HG02840 (cell line): ENCODE data around the gene FIGN.

Experiments used
- ATAC-seq: cut with Tn5 transposase; IDR thresholded peaks from one replicate; pipeline ENCODE4 v1.9.1; 2021; ENCODE audit warnings: mild to moderate bottlenecking, moderate library complexity, moderate number of reproducible peaks; ENCODE audit not compliant: unreplicated experiment, low FRiP score

The FIGN gene

DNA sequence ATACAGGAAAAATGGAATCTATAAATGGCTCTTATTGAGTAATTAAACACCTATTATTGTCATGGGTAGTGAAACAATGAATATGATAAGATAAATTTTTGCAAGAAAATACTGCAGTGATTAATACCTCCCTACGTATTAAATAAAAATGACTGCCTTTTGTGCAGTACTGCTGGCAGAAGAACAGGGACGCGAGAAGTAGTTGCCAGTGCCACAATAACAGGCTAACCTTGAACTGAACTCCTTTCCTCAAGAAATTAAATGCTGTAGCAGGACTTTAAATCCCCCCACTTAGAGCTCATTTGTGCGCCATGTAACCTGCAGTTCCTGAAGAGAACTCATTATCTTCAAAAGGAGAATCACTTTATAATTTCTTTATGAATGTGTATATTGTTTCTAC, 24.6 kb downstream of the FIGN start:
- ATAC-seq, result no peak

DNA sequence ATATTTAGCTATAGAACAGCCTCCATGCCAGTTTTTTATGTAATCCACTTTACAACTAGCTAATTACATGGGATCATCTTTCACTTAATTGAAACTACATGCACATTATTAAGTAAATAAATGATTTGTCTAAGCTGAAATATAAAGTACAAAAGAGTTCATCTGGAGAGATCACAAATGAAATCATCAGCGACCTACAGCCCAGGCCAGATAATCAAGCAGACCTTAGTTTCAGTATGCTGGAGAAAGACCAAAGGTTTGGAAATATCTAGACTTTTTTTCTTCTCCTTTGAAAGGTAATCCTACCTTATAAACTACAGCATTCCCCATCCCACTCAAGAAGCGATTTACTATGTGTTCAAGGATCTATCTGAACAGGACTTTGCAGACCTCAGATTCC, 26.5 kb downstream of the FIGN start:
- ATAC-seq, result no peak

DNA sequence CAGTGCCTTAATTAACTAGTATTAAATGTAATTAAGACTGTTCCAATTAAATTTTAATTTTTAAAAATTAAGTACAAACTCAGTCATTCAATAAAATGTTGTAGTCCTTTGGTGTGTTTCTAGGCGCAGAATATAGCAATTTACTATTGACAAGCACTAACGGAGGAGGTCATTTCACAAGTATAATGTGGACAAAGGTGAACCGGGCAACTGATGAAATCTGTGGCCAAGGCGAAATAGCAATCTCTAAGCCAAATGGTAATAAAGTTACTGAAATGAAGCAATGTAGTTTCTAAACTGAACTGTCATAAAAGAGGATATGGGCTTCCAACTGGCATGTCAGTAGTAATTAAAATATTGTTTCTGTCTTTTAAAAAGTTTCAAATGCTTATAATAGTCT, 27.5 kb downstream of the FIGN start:
- ATAC-seq, result no peak

- no peak for ATAC-seq
These were observed 32.4 kb downstream of the FIGN start for GRCh38 chr2:163703386-163703785.

- ATAC-seq, result no peak
These were observed 34.2 kb downstream of the FIGN start for GRCh38 chr2:163701399-163702195.

- ATAC-seq, result no peak
These were observed 37.0 kb downstream of the FIGN start for GRCh38 chr2:163698857-163699256.

DNA sequence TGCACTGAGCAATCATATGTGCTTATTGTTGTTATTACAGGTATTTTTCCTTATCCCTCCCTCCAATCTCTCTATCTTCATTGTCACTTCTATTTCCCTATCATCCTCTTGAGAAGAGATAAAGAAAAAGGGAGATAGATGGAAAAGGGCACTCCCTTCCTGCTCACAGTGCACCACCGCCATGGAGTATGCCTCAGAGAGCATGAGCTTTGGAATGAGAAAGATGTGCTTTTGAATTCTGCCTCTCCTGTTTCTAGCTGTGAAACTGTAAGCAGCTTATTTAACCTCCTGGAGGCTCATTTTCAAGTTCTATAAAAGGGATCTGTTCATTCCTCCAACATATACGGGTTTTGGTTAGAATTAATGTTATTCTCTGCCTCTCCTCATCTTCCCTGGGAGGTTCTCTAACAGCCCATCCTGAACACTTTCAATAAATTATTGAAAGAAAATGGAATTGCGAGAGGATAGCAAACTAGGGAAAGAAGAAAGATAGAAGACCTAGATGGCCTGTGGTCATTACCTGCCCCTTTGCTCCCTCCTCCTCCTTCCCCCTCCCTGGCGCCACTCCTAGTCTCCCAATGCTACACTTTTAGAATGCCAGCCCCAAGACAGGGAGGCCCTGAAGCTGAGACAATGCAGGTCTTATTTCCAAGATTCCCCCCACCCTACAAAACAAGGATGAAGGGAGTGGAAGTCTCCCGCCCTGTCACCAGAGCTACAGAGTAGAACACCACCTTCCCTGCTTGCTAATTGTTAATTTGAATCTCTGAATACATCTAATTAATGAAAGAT, 37.8 kb downstream of the FIGN start:
- ATAC-seq, result no peak

DNA sequence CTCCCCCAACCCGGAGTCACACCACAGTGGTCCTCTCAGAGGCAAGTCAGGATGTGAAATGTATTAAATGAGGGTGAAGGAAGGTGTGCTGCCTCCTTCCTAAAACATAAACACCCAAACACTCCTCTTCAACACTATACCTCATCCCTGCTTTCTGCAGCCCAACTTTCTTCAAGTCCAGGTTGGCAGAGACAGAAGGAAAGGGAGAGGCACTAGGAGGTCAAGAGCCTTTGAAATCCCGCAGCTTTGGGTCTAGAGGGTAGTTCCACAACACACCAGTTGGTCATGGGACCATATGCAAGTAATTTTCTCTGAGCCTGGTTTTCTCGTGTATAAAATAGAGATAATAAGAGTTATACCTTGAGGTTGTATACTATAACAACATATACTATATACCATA, 38.4 kb downstream of the FIGN start:
- no peak for ATAC-seq

DNA sequence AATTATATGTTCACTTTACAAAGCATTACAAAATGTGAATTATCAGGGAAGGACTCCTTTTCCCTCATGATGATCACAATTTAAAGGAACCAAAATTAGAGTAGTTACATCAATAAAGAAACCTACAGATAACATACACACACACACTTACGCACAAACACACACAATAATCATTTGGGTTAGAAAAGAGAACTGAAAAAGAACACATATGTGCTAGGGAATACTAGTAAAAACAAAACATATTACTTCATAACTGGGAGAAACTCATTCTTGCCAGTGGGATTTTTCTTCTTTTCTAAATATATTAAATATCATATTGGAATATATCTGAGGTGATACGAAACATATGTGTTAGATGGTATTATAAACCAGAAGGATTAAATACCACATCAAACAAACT, 42.3 kb downstream of the FIGN start:
- no peak for ATAC-seq

DNA sequence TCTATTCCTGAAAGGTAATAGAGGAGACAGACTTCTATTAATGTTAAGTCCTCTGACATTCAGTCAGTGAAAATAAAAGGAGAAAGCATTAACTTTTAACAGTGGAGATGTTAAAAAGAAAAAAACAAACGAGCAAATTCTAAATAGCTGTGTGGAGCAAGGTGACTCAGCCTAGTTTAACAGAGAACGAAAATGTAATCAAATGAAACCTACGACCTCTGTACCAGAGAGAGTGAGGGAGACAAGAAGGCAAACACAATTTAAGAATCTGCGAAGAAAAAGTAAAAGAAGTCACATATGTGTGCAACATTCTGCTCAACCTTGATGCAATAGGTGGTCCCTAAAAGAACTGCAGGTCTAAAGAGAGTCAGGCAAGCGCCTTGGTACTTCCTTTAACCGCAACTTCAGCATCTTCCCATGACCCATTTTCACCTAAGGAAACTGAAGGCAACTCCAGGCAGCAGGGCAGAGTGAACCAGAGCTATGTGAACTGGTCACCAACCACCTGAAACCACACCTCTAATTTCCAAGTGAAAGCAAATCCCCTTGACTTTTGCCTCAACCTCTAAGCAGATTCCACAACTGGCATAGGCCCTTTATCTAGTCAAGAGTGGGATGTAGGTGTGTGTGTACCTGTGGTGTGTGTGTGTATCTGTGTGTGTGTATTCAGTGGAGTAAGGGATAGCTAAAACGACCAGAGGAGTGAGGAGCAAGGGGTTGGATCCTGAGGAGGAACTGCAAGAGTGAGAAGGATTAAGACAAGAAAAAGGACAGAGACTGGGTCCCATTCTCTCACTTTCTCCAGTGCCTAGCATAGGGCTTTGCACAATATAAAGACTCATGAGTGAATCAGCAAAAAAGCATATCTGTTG, 43.0 kb downstream of the FIGN start:
- no peak for ATAC-seq

- no peak for ATAC-seq
These were observed 43.7 kb downstream of the FIGN start for GRCh38 chr2:163692081-163692480.

DNA sequence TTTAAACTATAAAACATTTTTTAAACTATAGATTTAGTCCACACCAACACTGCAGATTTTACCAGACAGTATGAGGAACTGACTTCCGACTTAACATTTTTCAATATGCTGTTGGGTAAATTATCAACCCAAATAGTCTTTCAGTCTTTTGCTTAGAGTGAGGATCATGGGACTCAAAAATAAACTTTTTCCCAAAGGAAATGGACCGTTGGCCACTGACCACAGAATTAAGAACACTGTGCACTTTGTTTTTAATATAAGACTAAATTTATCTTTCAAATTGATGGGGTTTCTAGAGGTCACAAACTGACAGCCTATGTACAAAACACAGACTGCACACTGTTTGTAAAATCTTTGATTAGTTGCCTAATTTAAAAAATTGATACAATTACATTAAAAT, 44.9 kb downstream of the FIGN start:
- ATAC-seq, result no peak

- ATAC-seq, result no peak
These were observed 48.6 kb downstream of the FIGN start for GRCh38 chr2:163687217-163687616.

DNA sequence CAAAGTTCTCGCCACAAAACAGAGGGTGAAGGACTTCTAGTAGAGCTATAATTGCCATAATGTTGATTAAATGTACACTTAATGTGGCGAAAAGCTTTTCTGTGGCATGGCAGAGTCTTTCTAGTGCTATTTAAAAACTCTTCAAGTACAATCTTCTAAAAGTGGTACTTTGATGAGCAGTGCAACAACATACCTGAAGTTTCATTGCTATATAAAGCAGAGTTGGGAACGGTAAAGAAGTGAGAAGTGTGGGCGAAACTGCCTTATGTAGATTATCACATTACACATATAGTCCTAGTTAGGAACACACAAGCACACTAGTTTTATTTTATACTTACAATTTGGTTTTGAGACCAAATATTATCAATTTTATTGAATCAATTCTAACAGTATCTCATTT, 49.5 kb downstream of the FIGN start:
- no peak for ATAC-seq

DNA sequence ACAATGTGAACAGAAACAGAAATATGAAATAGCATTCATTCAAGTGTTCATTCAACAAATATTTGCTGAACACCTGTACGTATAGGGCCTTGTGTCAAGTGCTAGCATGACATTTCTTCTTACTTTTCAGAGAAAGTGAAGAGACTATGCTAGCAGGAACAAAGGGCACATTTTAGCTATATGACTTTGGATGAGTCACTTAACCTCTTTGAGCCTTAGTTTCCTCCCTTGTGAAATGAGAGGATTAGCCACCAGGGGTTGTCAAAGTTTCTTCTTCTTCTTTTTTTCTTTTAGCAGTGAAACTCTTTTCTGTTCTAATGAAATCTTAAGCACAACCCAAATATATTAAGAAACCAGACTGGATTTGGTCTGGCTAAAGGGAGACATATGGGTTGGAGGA, 53.1 kb downstream of the FIGN start:
- ATAC-seq, result no peak

GRCh38 chr2:163681745-163682144, 54.1 kb downstream of the FIGN start:
- no peak for ATAC-seq

- no peak for ATAC-seq
These were observed 60.4 kb downstream of the FIGN start for GRCh38 chr2:163675388-163675787.

- no peak for ATAC-seq
These were observed 62.3 kb downstream of the FIGN start for GRCh38 chr2:163673522-163673921.

DNA sequence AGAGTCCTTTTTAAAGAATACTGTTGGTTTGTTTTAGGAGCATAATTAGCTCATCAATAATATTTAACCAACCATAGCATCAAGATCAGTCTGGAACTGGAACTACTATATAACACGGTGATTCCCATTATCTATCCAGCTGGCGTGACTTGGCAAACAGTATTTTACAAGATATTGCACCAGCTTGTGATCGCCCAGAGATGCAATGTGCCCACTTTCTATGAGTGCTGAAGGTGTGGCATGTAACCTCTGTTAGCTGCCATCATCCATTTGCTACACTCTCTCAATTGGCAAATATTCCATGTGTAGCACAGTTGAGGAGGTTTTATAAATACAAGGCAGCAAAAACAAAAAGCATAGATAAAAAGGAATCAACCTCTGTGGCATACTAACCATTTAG, 64.9 kb downstream of the FIGN start:
- ATAC-seq, result no peak

- ATAC-seq, result no peak
These were observed 66.3 kb downstream of the FIGN start for GRCh38 chr2:163669506-163669905.
